Loucy (cell line): ENCODE measurements around the gene KAT6B.

Experiments used
- H2AFZ ChIP-seq: fragments of 200-600 bp; sonication (generic); 2 replicates; pipeline ENCODE4 v1.6.0; 2016; ENCODE audit warnings: antibody characterized with exemption, mild to moderate bottlenecking, low read length, moderate library complexity
- H3F3A ChIP-seq: fragments of 200-600 bp; 2 replicates; pipeline ENCODE4 v1.6.0; 2016; ENCODE audit warnings: antibody characterized with exemption, low read depth, mild to moderate bottlenecking
- H3K27me3 ChIP-seq: fragments of 200-600 bp; sonication (generic); 2 replicates; pipeline ENCODE4 v1.6.1; 2014; ENCODE audit warnings: low read length, mild to moderate bottlenecking; ENCODE audit not compliant: insufficient read depth, poor library complexity, severe bottlenecking
- H3K36me3 ChIP-seq: fragments of 200-600 bp; sonication (generic); 2 replicates; pipeline ENCODE4 v1.6.1; 2016; ENCODE audit warnings: low read length; ENCODE audit not compliant: insufficient read depth
- H3K4me1 ChIP-seq: fragments of 200-600 bp; sonication (generic); 2 replicates; pipeline ENCODE4 v1.5.1; 2014; ENCODE audit warnings: low read length, mild to moderate bottlenecking; ENCODE audit not compliant: insufficient read depth, poor library complexity, severe bottlenecking
- H3K4me2 ChIP-seq: fragments of 200-600 bp; sonication (generic); 2 replicates; pipeline ENCODE4 v1.6.0; 2014; ENCODE audit warnings: antibody characterized with exemption, low read length, low read depth, mild to moderate bottlenecking; ENCODE audit not compliant: poor library complexity, severe bottlenecking
- H3K4me3 ChIP-seq: fragments of 200-600 bp; sonication (generic); 2 replicates; pipeline ENCODE4 v1.5.1; 2014; ENCODE audit warnings: low read length, mild to moderate bottlenecking, mixed read lengths; ENCODE audit not compliant: poor library complexity, severe bottlenecking
- H3K79me2 ChIP-seq: fragments of 200-600 bp; sonication (generic); 2 replicates; pipeline ENCODE4 v1.6.1; 2014; ENCODE audit warnings: low read length; ENCODE audit not compliant: insufficient read depth
- H3K9ac ChIP-seq: fragments of 200-600 bp; sonication (generic); 2 replicates; pipeline ENCODE4 v1.6.0; 2014; ENCODE audit warnings: mild to moderate bottlenecking, low read depth, low read length, moderate library complexity; ENCODE audit not compliant: poor library complexity, severe bottlenecking
- H3K9me2 ChIP-seq: fragments of 200-600 bp; sonication (generic); replicated peaks from 2 replicates; pipeline ENCODE4 v1.6.1; 2016; ENCODE audit warnings: low read depth, low read length, mixed read lengths
- H3K9me3 ChIP-seq: fragments of 200-600 bp; sonication (generic); 2 replicates; pipeline ENCODE4 v1.6.1; 2014; ENCODE audit warnings: mild to moderate bottlenecking, antibody characterized with exemption, low read length, low read depth; ENCODE audit not compliant: insufficient read depth
- H4K20me1 ChIP-seq: fragments of 200-600 bp; sonication (generic); 2 replicates; pipeline ENCODE4 v1.6.0; 2014; ENCODE audit warnings: antibody characterized with exemption, low read length, mild to moderate bottlenecking; ENCODE audit not compliant: insufficient read depth, poor library complexity, severe bottlenecking
- CTCF ChIP-seq: fragments of 200-600 bp; sonication (generic); conservative IDR thresholded peaks from 2 replicates; pipeline ENCODE4 v1.5.1; 2014; ENCODE audit warnings: mild to moderate bottlenecking, antibody characterized with exemption, low read length
- EZH2phosphoT487 ChIP-seq: fragments of 200-600 bp; IDR thresholded peaks from 2 replicates; pipeline ENCODE4 v1.6.1; 2018; ENCODE audit warnings: antibody characterized with exemption, mild to moderate bottlenecking, moderate library complexity, borderline replicate concordance

KAT6B gene

DNA sequence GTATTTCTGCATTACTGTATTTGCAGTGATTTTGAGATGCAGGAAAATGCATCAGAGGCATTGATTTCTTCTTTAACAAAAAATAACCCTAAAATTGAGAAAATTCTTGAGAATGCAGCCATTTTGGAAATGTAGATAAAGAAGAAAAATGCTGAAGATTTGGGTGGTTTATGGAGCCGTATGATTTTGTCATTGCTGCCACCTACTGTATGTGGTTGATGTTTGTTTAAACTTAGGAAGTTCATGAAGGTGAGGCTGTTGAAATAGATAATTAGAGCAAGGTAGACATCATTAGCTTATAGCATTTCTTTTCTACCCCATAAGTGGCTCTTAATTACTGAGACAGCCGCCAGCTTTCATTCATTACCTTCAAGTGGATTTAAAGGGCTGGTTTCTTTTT lies 193.0 kb downstream of the KAT6B start:
- H3K4me1 ChIP-seq = peaks cover 57% of the 10 kb centered on the region
- no peaks in the 10 kb centered on the region for H3K9me3 ChIP-seq
- H3K36me3 ChIP-seq = peaks cover 58% of the 10 kb centered on the region; the same call in 1 of the 2 replicates
- no peaks in the 10 kb centered on the region for H3K27me3 ChIP-seq
- peak; percentile 79 for TF ChIP-seq CTCF
- no peak for TF ChIP-seq EZH2phosphoT487
- no peak overlapping the region for H3K4me3 ChIP-seq
- peak overlapping the region; percentile 17 for H3K4me2 ChIP-seq
- H3K9ac ChIP-seq = peak overlapping the region; percentile 53
- H4K20me1 ChIP-seq = no peaks in the 10 kb centered on the region
- H3K9me2 ChIP-seq = no peaks in the 10 kb centered on the region
- H2AFZ ChIP-seq = no peak overlapping the region
- no peaks in the 10 kb centered on the region for H3F3A ChIP-seq
- peaks cover 5% of the 10 kb centered on the region; the same call in 1 of the 2 replicates for H3K79me2 ChIP-seq

GRCh38 chr10:75020168-75020567 lies 193.8 kb downstream of the KAT6B start:
- Histone ChIP-seq H3K9me2 (no peaks in the 10 kb centered on the region), H3K4me3 (no peak overlapping the region), H3K36me3 (peaks cover 66% of the 10 kb centered on the region; the same call in 1 of the 2 replicates)

DNA sequence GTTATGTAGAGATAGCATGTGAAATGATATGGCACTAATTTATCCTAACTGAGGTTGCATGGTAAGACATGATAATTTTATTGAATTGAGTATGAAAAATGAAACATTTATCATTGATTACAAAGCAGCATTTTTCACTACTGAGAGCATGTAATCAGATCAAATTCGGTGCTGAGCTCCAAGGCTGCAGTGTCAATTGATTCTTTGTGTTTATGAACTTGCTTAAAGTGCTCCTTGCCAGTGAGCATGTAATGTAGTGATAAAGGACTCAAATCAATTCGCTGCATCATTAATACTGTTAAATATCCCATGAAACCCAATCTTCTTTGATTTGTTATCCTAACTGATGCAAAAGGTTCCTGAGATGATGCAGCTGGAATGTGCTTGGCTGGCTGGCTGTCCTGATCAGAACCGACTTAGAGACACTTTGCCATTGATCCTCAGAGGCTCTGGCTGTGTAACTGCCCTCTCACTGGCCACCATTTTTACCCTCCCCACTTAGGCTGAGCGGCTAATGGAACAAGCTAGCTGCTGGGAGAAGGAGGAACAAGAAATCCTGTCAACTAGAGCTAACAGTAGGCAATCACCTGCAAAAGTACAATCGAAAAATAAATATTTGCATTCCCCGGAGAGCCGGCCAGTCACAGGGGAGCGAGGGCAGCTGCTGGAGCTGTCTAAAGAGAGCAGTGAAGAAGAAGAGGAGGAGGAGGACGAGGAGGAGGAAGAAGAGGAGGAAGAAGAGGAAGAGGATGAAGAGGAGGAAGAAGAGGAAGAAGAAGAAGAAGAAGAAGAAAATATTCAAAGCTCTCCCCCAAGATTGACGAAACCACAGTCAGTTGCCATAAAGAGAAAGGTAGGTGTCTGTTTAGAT lies 195.2 kb downstream of the KAT6B start:
- Histone ChIP-seq H3K9me3 (no peaks in the 10 kb centered on the region), H3F3A (no peaks in the 10 kb centered on the region), H3K9ac (peak overlapping the region; percentile 21), H2AFZ (no peak overlapping the region), H3K79me2 (no peaks in the 10 kb centered on the region; the same call in 1 of the 2 replicates), H3K36me3 (peaks cover 74% of the 10 kb centered on the region; the same call in 1 of the 2 replicates), H3K9me2 (no peaks in the 10 kb centered on the region), H3K4me1 (peaks cover 37% of the 10 kb centered on the region), H3K4me2 (no peak overlapping the region), H3K27me3 (no peaks in the 10 kb centered on the region), H4K20me1 (no peaks in the 10 kb centered on the region), H3K4me3 (no peak overlapping the region)
- TF ChIP-seq CTCF = no peak
- no peak for TF ChIP-seq EZH2phosphoT487

More at GRCh38 chr10:75020168-75020567, 193.8 kb downstream of the KAT6B start:
- Histone ChIP-seq H2AFZ (no peak overlapping the region), H3K9ac (peak overlapping the region; percentile 53), H3K4me1 (peaks cover 49% of the 10 kb centered on the region), H3K4me2 (no peak overlapping the region), H4K20me1 (no peaks in the 10 kb centered on the region), H3F3A (no peaks in the 10 kb centered on the region), H3K79me2 (no peaks in the 10 kb centered on the region; the same call in 1 of the 2 replicates), H3K27me3 (no peaks in the 10 kb centered on the region), H3K9me3 (no peaks in the 10 kb centered on the region)
- TF ChIP-seq CTCF (no peak), EZH2phosphoT487 (no peak)
